HEK293 (cell line): ENCODE results near the gene ZSCAN16.
A peak's percentile ranks its signal among the peaks of the same experiment; 100 is the strongest.

Experiments
- GLI4 ChIP-seq: fragments of 450-650 bp; formaldehyde crosslinking; IDR thresholded peaks from 2 replicates; pipeline ENCODE4 v1.5.1; 2016; ENCODE audit warnings: missing biosample characterization, missing genetic modification characterization
- KLF8 ChIP-seq: fragments of 450-650 bp; formaldehyde crosslinking; IDR thresholded peaks from 2 replicates; pipeline ENCODE4 v1.5.1; 2016; ENCODE audit warnings: missing biosample characterization, missing genetic modification characterization
- SALL2 ChIP-seq: fragments of 450-650 bp; formaldehyde crosslinking; IDR thresholded peaks from 2 replicates; pipeline ENCODE4 v1.5.0; 2017; ENCODE audit warnings: missing biosample characterization, mild to moderate bottlenecking, missing genetic modification characterization, borderline replicate concordance
- ZIC2 ChIP-seq: fragments of 450-650 bp; formaldehyde crosslinking; IDR thresholded peaks from 2 replicates; pipeline ENCODE4 v1.5.1; 2016; ENCODE audit warnings: missing biosample characterization, missing genetic modification characterization
- ZNF146 ChIP-seq: fragments of 450-650 bp; formaldehyde crosslinking; IDR thresholded peaks from 2 replicates; pipeline ENCODE4 v1.5.1; 2016; ENCODE audit warnings: missing biosample characterization, missing genetic modification characterization
- ZNF214 ChIP-seq: fragments of 450-650 bp; formaldehyde crosslinking; IDR thresholded peaks from 2 replicates; pipeline ENCODE4 v1.5.1; 2017; ENCODE audit warnings: missing biosample characterization, mild to moderate bottlenecking, missing genetic modification characterization, borderline replicate concordance
- ZNF366 ChIP-seq: fragments of 450-650 bp; formaldehyde crosslinking; conservative IDR thresholded peaks from 2 replicates; pipeline ENCODE4 v1.5.1; 2016; ENCODE audit warnings: missing biosample characterization, missing genetic modification characterization
- ZNF837 ChIP-seq: fragments of 450-650 bp; formaldehyde crosslinking; IDR thresholded peaks from 2 replicates; pipeline ENCODE4 v1.5.1; 2016; ENCODE audit warnings: missing biosample characterization, missing genetic modification characterization
- TF ChIP-seq, protein P1 (sequence below): fragments of 450-650 bp; formaldehyde crosslinking; IDR thresholded peaks from 2 replicates; pipeline ENCODE4 v1.5.1; 2016; ENCODE audit warnings: missing biosample characterization, missing genetic modification characterization
- TF ChIP-seq, protein P2 (sequence below): fragments of 450-650 bp; formaldehyde crosslinking; conservative IDR thresholded peaks from 2 replicates; pipeline ENCODE4 v1.5.1; 2016; ENCODE audit warnings: low read depth, missing biosample characterization, missing genetic modification characterization
- TF ChIP-seq, protein P3 (sequence below): fragments of 450-650 bp; formaldehyde crosslinking; IDR thresholded peaks from 2 replicates; pipeline ENCODE4 v1.5.1; 2016; ENCODE audit warnings: missing biosample characterization, missing genetic modification characterization
- TF ChIP-seq, protein P4 (sequence below): fragments of 450-650 bp; formaldehyde crosslinking; IDR thresholded peaks from 2 replicates; pipeline ENCODE4 v1.5.1; 2017; ENCODE audit warnings: missing biosample characterization, missing genetic modification characterization
- TF ChIP-seq, protein P5 (sequence below): fragments of 450-650 bp; formaldehyde crosslinking; IDR thresholded peaks from 2 replicates; pipeline ENCODE4 v1.5.1; 2017; ENCODE audit warnings: missing biosample characterization, mild to moderate bottlenecking, missing genetic modification characterization, moderate library complexity
- TF ChIP-seq, protein P6 (sequence below): fragments of 450-650 bp; formaldehyde crosslinking; IDR thresholded peaks from 2 replicates; pipeline ENCODE4 v1.5.1; 2016; ENCODE audit warnings: missing biosample characterization, missing genetic modification characterization

Gene ZSCAN16

DNA sequence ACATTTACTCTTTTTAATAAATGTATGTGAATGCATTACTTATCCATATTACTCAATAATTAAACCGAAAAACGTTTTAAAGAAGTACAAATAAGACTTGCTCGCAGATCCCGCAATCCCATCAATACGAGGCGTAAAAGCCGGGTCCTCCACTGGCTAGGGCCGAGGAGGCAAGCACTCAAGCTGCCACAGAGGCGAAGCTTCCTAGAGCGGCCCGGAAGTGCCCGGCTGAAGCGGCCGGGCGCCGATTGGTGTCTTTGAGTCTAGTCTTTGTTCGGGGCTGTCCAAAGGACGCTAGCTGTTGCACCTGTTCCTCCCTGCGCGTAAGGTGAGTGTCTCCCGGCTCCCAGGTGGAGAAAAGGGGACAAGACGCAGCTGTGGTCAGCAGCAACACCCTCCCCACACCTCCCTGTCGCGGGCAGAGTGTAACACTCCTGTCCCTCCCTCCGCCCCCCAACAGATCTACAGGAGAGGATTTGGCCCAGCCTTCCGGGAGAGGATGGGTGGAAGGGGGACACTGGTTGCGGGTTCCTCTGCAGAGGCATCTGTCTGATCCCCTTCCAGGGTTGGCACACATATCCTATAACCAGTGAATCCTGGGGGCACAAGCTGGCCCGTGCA lies at the start of gene ZSCAN16 (continued):
- TF ChIP-seq, protein P1, sequence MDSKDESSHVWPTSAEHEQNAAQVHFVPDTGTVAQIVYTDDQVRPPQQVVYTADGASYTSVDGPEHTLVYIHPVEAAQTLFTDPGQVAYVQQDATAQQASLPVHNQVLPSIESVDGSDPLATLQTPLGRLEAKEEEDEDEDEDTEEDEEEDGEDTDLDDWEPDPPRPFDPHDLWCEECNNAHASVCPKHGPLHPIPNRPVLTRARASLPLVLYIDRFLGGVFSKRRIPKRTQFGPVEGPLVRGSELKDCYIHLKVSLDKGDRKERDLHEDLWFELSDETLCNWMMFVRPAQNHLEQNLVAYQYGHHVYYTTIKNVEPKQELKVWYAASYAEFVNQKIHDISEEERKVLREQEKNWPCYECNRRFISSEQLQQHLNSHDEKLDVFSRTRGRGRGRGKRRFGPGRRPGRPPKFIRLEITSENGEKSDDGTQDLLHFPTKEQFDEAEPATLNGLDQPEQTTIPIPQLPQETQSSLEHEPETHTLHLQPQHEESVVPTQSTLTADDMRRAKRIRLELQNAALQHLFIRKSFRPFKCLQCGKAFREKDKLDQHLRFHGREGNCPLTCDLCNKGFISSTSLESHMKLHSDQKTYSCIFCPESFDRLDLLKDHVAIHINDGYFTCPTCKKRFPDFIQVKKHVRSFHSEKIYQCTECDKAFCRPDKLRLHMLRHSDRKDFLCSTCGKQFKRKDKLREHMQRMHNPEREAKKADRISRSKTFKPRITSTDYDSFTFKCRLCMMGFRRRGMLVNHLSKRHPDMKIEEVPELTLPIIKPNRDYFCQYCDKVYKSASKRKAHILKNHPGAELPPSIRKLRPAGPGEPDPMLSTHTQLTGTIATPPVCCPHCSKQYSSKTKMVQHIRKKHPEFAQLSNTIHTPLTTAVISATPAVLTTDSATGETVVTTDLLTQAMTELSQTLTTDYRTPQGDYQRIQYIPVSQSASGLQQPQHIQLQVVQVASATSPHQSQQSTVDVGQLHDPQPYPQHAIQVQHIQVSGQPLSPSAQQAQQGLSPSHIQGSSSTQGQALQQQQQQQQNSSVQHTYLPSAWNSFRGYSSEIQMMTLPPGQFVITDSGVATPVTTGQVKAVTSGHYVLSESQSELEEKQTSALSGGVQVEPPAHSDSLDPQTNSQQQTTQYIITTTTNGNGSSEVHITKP, result peak; percentile 90
- TF ChIP-seq, protein P2, sequence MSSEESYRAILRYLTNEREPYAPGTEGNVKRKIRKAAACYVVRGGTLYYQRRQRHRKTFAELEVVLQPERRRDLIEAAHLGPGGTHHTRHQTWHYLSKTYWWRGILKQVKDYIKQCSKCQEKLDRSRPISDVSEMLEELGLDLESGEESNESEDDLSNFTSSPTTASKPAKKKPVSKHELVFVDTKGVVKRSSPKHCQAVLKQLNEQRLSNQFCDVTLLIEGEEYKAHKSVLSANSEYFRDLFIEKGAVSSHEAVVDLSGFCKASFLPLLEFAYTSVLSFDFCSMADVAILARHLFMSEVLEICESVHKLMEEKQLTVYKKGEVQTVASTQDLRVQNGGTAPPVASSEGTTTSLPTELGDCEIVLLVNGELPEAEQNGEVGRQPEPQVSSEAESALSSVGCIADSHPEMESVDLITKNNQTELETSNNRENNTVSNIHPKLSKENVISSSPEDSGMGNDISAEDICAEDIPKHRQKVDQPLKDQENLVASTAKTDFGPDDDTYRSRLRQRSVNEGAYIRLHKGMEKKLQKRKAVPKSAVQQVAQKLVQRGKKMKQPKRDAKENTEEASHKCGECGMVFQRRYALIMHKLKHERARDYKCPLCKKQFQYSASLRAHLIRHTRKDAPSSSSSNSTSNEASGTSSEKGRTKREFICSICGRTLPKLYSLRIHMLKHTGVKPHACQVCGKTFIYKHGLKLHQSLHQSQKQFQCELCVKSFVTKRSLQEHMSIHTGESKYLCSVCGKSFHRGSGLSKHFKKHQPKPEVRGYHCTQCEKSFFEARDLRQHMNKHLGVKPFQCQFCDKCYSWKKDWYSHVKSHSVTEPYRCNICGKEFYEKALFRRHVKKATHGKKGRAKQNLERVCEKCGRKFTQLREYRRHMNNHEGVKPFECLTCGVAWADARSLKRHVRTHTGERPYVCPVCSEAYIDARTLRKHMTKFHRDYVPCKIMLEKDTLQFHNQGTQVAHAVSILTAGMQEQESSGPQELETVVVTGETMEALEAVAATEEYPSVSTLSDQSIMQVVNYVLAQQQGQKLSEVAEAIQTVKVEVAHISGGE (tag by site-specific recombination), result peak; percentile 97
- TF ChIP-seq ZNF837 (tag by site-specific recombination) (no peak), ZIC2 (no peak), GLI4 (tag by site-specific recombination) (no peak), ZNF146 (tag by site-specific recombination) (no peak), KLF8 (peak; percentile 55; the same call in 1 of the 2 replicates), ZNF366 (tag by site-specific recombination) (no peak; the same call in 1 of the 2 replicates), ZNF214 (no peak), SALL2 (no peak)
- TF ChIP-seq, protein P3, sequence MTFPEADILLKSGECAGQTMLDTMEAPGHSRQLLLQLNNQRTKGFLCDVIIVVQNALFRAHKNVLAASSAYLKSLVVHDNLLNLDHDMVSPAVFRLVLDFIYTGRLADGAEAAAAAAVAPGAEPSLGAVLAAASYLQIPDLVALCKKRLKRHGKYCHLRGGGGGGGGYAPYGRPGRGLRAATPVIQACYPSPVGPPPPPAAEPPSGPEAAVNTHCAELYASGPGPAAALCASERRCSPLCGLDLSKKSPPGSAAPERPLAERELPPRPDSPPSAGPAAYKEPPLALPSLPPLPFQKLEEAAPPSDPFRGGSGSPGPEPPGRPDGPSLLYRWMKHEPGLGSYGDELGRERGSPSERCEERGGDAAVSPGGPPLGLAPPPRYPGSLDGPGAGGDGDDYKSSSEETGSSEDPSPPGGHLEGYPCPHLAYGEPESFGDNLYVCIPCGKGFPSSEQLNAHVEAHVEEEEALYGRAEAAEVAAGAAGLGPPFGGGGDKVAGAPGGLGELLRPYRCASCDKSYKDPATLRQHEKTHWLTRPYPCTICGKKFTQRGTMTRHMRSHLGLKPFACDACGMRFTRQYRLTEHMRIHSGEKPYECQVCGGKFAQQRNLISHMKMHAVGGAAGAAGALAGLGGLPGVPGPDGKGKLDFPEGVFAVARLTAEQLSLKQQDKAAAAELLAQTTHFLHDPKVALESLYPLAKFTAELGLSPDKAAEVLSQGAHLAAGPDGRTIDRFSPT, result no peak
- TF ChIP-seq, protein P4, sequence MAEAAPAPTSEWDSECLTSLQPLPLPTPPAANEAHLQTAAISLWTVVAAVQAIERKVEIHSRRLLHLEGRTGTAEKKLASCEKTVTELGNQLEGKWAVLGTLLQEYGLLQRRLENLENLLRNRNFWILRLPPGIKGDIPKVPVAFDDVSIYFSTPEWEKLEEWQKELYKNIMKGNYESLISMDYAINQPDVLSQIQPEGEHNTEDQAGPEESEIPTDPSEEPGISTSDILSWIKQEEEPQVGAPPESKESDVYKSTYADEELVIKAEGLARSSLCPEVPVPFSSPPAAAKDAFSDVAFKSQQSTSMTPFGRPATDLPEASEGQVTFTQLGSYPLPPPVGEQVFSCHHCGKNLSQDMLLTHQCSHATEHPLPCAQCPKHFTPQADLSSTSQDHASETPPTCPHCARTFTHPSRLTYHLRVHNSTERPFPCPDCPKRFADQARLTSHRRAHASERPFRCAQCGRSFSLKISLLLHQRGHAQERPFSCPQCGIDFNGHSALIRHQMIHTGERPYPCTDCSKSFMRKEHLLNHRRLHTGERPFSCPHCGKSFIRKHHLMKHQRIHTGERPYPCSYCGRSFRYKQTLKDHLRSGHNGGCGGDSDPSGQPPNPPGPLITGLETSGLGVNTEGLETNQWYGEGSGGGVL (tag by site-specific recombination), result no peak
- TF ChIP-seq, protein P5, sequence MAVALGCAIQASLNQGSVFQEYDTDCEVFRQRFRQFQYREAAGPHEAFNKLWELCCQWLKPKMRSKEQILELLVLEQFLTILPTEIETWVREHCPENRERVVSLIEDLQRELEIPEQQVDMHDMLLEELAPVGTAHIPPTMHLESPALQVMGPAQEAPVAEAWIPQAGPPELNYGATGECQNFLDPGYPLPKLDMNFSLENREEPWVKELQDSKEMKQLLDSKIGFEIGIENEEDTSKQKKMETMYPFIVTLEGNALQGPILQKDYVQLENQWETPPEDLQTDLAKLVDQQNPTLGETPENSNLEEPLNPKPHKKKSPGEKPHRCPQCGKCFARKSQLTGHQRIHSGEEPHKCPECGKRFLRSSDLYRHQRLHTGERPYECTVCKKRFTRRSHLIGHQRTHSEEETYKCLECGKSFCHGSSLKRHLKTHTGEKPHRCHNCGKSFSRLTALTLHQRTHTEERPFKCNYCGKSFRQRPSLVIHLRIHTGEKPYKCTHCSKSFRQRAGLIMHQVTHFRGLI (tag by site-specific recombination), result no peak
- TF ChIP-seq, protein P6, sequence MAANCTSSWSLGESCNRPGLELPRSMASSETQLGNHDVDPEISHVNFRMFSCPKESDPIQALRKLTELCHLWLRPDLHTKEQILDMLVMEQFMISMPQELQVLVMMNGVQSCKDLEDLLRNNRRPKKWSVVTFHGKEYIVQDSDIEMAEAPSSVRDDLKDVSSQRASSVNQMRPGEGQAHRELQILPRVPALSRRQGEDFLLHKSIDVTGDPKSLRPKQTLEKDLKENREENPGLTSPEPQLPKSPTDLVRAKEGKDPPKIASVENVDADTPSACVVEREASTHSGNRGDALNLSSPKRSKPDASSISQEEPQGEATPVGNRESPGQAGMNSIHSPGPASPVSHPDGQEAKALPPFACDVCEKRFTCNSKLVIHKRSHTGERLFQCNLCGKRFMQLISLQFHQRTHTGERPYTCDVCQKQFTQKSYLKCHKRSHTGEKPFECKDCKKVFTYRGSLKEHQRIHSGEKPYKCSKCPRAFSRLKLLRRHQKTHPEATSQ, result 0 out of 2 replicates have a peak, but pooled peaks have one; percentile 41
